NCI-H2081 (cell line): ENCODE measurements around the gene HTRA2.
"Not testable (repeated sequence)": the region's sequence is repeated elsewhere in the genome, so short reads cannot be mapped to it uniquely, and the experiment has no call there.

ENCODE experiments used
- DNase-seq, 2 experiments: peaks; one replicate each; lab custom pipeline; 2025; lab: John Stamatoyannopoulos, UW

Gene HTRA2

DNA sequence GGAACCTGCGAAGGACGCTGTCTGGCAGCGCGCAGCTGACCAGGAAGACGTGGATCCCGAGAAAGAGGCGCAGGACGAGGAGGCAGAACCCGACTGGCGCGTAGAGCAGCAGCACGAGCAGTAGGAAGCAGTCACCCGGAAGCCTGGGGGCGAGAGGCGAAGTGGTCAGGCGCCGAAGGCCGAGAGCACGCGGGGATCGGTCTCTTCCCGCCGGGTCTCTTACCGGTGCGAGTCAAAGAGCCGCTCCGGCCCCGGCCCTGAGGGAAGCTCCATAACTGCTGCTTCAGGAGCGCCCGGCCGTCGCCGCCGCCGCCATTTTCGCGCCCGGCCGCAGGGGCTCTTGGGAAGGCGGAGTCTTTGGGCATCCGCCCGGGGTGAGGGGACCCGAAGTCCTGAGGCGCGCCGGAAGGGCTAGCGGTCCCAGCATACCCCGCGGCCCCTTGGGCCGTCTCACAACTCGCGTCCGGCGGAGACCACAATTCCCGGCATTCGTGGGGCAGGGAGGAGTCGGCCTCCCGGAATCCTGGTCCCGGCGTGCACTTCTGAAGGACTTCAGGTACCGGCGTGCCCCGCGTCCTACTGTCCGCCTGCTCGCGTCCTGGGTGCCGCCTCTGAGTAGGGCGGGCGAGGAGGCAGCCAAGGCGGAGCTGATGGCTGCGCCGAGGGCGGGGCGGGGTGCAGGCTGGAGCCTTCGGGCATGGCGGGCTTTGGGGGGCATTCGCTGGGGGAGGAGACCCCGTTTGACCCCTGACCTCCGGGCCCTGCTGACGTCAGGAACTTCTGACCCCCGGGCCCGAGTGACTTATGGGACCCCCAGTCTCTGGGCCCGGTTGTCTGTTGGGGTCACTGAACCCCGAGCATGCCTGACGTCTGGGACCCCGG, at the start of gene HTRA2, which contains the start of gene AUP1:
Gene HTRA2 (plus strand): TSS at position 577 of the 882 bp plus-strand sequence. CDS start 74 bp downstream, at position 651.
Gene AUP1 (minus strand): TSS at position 350 of the 882 bp plus-strand sequence. CDS start 77 bp downstream, at position 273.
- DNase-seq: peak; percentile 99

DNA sequence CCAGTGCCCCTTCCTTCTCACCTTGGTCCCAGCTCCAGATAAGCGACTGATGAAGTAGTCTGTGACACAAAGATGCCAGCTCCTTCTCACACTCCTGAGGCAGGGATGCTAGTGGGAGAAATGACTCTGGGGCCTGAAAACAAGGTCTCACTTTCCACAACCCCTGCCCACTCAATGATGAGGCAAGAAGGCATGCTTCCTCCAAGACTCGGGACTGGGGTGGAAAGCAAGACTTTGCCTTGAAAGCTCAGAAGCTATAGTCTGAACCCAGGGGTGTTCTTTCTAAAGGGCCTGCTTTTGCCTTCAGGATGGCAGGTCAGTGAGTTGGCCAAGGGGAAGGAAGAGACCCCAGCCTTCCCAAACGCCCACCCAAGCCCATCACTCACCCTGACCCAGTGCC, 48.3 kb upstream of the HTRA2 start:
- DNase-seq: no peak

DNA sequence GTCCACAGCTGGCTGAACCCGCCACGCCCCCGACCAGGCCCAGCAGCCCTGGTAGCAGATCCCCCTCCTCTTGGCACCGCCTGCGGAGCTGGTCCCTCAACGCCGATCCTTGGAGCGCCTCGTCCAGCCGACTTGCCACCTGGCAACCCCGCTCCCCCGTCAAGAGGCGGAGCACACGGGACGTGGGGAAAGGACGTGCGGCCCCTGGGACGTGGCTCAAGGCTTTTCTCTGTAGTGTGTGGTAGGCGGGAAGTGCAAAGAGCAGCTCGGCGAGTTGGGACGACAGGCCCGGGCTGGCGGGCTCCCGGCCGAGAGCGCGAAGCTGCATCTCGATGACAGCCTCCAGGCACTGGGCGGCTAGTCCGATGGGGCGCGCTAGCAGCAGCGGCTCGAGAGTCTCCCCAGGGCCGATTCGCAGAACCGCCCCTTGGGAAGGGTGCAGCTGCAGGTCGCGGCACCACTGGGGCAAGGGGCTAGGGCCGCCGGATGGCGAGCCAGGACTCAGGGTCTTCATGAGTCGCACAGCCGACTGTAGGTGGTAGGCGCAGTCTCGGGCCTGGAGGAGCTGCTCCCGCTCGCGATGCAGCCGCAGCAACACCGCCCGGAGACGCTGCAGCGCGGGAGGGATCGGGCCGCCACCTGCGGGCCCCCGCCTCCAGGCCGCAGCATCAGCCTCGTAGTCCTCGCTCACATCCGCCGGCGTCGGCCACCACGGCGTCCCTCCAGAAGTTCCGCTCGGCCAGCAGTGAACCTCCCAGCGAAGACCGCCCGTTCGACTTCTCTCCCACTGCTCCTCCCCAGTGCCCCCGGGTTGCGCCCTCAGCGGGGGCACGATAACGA, 47.6 kb upstream of the HTRA2 start:
- DNase-seq: peak; percentile 45 to 62

DNA sequence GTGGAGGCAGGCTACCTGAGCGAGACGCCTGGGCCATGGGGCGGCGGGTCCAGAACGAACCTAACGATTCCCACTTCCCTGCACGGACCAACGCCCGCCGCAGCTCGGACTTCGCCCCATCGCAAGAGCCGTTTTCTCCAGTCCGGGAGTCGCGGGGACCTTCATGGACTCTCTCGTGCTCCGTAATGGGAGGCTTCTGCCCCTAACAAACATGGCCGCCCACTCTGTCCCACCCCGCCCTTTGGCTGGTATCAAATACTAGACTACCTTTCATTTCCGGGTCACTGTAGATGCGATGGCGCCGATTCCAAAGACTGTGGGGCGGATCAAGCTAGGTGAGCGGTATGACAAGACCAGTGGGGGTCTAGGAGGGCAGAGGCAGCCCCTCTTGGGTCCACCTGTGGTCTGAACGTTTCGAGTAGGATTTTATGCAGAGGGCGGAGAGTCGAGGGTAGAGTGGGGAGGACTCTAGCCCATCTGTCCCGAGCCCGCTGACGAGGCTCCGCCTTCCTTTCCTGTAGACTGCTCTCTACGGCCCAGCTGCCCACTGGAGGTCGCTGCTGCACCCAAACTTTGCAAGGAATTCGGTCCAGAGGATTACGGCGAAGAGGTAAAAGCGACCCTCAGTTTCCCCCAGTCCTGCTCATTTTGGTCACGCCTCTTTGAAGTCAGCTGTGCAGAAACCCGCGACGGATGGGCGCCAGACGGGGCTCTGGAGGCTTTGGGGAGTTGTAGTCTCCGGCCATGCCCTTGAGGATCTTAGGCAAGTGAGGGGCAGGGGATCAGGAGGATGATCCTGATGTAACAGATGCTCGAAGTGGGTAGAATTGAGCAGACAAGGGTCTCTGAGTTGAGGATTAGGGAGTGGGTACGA, 46.7 kb upstream of the HTRA2 start, which contains the start of the genes CCDC142 and TTC31:
Gene CCDC142 (minus strand): TSS at position 198 of the 874 bp plus-strand sequence. CDS start 161 bp downstream, at position 37.
Gene TTC31 (plus strand): TSS at position 281 of the 874 bp plus-strand sequence. CDS start 15 bp downstream, at position 296.
- peak; percentile 92 to 96 for DNase-seq

DNA sequence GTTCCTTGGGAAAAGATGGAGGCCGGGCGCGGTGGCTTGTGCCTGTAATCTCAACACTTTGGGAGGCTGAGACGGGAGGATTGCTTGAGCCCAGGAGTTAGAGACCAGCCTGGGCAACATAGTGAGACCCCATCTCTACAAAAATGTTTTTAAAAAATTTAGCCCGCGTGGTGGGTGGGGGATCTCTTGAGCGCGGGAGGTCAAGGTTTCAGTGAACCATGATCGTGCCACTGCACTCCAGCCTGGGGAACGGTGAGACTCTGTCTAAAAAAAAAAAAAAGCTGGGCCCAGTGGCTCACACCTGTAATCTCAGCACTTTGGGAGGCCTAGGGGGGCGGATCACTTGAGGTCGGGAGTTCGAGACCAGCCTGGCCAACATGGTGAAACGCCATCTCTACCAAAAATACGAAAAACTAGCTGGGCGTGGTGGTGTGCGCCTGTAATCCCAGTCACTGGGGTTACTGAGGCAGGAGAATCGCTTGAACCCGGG, 46.0 kb upstream of the HTRA2 start:
- DNase-seq: not testable (repeated sequence)

DNA sequence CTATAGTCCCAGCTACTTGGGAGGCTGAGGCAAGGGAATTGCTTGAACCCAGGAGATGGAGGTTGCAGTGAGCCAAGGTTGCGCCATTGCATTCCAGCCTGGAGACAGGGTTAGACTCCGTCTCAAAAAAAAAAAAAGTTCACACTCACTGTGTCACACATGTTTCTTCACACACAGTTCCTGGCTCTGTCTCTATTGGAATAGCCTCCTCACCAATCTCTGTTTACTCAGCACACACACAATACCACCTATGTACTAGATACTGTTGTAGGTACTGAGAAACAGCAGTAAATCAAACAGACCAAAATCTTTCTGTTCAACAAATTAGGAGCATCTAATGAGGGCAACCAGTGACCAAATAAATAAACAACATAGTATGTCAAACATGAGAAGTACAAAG, 43.6 kb upstream of the HTRA2 start:
- no peak for DNase-seq

DNA sequence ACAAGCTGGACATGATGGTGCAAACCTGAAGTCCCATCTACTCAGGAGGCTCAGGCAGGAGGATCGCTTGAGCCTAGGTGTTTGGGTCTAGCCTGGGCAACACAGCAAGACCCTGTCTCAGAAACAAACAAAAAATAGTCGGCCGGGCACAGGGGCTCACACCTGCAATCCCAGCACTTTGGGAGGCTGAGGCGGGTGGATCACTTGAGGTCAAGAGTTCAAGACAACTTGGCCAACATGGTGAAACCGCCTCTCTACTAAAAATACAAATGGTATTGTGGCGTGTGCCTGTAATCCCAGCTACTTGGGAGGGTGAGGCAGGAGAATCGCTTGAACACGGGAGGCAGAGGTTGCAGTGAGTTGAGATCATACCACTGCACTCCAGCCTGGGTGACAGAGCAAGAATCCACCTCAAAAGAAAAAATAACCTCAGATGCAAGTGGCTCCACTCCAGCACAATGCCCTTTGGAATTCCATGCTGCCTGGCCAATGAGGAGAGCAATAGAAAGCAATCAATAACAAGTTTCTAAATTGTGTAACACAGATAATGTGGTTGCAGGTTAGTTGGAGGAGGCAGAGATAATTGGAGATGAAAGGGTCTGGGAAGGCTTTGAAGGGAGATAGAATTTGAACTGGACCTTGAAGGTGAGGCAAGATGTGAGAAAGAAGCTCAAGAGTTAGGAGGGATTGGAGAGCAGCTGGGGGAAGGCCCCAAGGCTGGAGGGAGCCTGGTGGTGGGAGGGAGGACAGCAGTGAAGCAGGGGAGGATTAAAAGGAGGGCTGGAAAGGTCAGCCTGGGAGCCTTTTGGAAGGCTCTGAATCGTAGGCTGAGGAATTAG, 40.9 kb upstream of the HTRA2 start:
- no peak for DNase-seq

DNA sequence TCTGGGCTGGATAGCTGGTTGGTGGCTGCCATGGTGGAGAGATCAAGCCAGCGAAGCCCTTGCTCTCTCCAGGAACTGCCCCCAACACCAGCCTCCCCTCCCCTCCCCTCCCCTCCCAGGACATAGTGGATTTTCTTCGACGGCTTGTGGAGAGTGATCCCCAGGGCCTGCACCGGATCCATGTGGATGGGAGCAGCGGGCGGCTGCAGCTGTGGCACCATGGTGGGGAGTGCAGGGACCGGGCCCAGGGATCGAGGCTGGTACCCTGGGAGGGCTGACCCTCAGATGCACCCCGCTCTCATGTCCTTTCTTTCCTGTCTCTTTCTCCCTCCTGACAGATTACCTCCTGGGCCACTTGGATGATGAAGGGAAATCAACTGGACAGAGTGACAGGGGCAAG, 39.8 kb upstream of the HTRA2 start:
- DNase-seq: no peak

DNA sequence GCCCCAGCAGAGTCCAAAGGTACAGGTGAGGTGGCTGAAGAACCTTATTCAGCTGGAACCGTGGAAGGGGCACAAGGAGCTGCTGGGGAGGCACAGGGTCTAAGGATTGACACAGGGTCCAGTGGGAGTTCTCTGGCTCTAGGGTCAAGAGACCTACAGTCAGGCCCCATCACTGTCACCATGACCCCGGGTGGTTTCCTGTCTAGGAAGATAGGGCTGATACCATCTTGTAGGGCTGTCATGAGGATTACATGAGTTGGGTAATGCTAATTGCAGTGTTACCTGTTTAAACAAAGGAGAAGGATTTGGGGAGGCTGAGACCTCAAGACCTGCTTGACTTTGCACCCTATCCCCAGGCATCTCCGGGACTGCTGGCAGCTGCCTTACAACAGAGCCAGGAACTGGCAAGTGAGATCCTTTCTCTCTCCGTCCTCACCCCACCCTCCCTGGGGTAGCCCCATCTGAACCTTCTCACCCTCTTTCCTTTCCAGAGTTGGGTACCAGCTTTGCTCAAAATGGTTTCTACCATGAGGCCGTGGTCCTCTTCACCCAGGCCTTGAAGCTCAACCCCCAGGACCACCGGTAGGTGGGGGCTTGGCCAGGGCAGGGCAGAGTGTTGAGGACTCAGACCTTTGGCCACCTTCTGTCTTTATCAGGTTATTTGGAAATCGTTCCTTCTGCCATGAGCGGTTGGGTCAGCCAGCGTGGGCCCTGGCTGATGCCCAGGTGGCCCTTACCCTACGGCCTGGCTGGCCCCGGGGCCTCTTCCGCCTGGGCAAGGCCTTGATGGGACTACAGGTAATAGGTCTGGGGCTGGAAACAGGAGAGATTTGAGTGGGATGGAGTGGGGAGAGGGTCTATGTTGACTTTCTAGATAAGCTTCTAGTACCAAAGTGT, 37.8 kb upstream of the HTRA2 start:
- no peak for DNase-seq

DNA sequence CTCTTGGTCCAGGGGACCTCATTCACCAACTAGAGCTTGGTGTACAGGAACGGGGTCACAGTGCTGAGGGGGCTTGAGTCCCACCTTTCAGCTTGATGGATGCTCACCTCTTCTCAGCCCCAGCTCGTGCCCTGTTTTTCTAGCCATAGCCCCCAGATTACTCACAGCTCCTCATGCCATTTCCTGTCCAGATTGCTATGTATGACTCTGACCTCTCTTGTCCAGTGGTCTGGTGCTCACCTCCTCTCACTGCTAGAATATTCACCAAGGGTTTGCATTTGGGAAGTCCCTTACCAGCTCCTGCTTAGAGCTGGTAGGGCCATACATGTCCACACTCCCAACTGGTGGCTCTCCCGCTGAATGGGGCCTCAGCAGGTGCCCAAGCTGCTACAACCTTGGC, 36.2 kb upstream of the HTRA2 start:
- no peak for DNase-seq

DNA sequence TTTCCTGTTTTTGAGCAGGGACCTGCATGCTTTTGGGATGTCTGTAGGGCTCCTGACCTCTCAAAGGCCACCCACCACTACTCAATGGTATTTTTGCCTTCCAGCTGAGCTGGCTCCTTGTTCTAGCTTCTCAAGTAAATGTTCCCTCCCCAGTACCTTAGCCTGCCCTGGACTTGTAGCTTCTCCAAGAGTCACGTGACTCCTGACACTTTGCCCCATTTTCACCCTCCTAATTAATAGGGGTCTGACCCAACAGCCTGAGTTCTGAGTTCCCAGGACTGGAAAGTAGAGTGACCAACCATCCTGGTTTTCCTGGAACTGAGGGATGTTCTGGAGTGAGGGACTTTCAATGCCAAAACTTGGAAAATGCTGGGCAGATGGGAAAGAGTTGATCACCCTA, 34.3 kb upstream of the HTRA2 start:
- no peak for DNase-seq

DNA sequence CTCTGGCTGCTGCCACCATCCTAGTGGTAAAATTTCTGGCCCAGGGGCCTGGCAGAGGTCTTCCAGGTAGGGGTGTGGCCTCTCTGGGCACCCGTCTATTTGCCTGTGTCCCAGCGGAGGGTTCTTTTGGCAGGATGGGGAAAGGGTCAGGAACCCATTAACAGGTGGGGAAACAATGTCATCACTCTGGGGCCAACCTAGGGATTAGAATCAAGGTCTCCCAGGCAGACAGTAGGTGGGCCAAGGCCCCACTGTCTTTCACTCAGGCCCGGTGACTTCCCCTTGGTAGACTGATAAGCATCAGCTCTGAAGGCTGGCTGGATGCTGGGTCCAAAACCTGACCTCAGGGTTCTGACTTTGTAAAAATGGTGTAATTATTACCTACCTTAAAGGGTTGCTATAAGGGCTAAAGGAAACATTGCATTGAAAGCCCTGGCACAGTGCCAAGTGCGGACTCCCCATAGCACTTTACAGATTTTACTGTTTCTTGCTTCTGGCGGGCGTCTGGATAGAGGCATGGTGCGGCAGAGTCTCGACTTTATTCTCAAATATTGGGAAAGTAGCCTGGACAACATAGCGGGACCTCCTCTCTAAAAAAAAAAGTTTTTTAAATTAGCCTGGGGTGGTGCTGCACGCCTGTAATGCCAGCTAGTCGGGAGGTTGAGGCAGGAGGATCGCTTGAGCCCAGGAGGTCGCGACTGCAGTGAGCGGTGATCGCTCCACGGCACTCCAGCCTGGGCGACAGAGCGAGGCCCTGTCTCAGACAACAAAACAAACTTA, 32.5 kb upstream of the HTRA2 start:
- DNase-seq: no peak

DNA sequence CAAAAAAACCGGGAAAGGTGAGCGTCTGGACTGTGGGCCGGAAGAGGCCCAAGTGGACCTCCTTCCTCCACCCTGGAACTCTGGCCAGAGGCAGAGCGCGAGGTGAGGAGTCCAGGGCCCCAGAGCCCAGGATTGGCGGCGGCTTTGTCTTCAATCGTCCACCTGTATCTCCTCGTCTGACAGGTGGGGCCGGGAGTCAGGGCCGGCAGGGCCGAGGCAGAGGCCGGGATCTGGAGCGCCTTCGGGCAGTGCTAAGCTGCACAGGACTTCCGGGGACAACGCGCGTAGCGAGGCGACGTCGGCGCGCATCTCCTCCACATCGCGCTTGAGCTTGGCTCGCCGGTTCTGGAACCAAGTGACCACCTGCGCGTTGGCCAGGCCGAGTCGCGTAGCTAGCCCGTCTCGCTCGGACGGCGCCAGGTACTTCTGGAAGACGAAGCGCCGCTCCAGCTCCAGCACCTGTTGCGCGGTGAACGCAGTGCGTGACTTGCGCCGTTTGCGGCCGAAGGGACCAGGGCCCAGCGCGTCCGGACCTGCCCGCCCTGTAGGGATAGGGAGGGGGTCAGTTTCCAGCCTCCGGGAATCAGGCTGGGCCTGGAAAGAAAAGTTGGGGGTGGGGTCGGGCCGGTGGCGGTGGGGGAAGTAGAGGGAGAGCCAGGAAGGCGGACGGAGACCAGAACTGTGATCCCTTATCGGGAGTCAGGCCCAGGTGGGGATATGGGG, 31.8 kb upstream of the HTRA2 start:
- DNase-seq: no peak

DNA sequence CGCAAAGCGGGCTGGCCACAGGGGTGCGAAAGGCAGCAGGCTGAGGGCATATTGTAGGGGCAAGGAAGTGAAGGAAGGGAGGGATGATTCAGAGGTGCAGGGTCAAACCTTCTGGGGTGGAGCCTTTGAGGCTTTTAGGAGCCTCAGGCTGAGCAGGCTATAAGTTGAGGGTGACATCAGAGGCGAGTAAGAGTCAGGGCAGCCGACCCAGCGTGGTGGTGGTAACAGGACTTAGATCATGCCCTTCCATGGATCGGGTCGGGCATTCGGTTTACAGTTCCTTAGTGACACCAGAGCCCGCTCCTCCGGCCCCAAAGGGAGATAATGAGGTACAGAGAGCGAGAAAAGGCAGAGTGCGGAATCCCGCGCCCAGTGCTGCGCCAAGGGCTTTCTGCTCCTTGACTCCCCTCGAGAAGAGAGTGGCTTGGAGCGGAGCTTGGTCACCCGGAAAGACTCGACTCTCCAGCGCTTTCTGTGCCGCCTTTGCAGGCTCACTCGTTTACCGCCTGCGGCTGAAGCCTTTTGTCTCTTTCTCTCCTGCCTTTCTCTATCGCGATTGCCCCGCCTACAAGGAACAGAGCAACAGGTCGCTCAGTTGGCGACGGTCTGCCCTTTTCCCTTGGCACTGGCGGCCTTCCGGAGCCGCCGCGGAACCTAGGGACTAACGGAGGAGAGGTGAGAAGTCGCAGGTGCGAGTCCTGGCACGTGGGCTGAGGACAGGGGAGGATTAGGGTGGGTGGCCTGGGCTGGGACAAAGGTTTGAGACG, 31.1 kb upstream of the HTRA2 start:
- no peak for DNase-seq

DNA sequence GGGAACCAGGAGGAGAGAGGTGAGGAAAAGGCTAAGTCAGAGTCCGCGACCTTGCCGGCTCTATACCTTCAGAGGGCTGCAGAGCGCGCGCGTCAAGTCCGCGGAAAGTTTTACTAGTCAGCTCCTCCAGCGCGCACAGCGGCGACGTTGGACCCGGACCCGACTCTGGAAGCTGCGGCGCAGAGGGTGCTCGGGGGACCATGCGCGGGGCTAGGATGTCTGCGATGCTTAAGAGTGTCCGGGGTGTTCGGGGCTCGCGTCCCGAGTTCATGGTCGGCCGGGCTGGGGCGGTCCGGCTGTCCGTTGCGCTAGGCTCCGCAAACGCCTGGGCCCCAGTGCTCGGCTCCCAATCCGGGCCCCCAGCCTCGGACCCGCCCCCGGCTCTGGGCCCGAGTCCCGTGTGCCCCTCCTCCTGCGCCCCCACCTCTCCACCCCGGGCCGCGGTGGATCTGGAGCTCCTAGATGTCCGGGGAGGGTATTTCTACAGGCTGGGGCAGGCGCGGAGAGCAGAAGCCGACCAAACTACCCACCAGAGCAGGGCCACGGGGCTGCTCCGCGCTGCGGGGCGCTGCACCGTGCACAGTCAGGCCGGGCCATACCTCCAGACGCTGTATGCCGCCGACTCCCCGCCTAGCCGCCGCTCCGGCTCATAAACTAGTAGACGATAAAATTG, 30.3 kb upstream of the HTRA2 start, which contains the start of gene LBX2:
Gene LBX2 (minus strand): TSS at position 337 of the 673 bp plus-strand sequence. CDS start 66 bp downstream, at position 271.
- no peak for DNase-seq

DNA sequence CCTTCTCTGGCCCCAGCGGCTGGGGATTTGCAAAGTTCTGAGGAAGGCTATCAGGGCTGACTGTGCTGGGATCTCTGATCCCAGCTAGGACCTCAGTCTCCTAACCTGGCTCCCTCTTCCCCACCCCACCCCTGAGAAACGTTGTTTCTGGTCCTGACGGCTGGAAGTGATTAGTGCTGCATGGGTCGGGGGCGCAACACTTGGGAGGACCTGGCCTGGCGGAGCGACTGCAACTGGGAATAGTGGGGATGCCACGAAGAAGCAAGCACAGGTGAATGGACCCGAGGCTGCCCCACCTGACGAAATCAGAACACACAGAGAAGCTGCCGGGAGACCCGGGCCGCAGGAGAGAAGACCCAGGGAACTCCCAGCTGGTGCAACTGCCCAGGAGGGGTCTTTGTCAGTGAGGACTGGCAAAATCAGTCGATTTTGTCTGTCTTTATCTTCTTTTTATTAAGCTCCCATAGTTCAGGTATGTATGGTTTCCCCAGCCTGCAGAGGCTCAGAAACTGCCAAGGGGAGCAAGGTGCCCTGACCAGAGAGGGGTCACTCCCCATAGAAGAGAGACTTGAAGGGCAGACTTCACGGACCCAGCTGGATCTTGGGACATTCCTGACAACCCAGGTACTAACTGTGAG, 29.7 kb upstream of the HTRA2 start:
- DNase-seq: no peak
